CD4-positive, alpha-beta memory T cell (primary cell): ENCODE measurements around the gene GNAI3. TPM values are rescaled to one million over a fixed set of nuclear protein-coding genes. Genes with fewer than 3 reads are reported as not detected.

Experiments
- CTCF ChIA-PET: fragments of 350-600 bp; sonication (Branson Sonifier 250); formaldehyde crosslinking; loops from one replicate; lab custom pipeline; 2021; ENCODE audit warnings: inconsistent platforms; ENCODE audit not compliant: partially characterized antibody; lab: Charles Lee
- POLR2A ChIA-PET: fragments of 350-600 bp; sonication (Branson Sonifier 250); formaldehyde crosslinking; loops from one replicate; lab custom pipeline; 2021; ENCODE audit not compliant: partially characterized antibody; lab: Charles Lee
- DNase-seq, 5 donors: peaks; one replicate each; pipeline versions ENCODE4 v3.0.0 to v3.0.0-alpha.2; 2020 to 2022; ENCODE audit warnings: mixed read lengths in 1 of 5
- H3K27ac ChIP-seq: one replicate; pipeline ENCODE4 v1.7.0; 2013; ENCODE audit warnings: low read depth, low read length
- H3K27me3 ChIP-seq: 2 replicates; pipeline ENCODE4 v1.7.0; 2013; ENCODE audit warnings: mild to moderate bottlenecking, low read length, moderate library complexity; ENCODE audit not compliant: insufficient read depth
- H3K36me3 ChIP-seq: 2 replicates; pipeline ENCODE4 v1.7.0; 2013; ENCODE audit warnings: mild to moderate bottlenecking, low read length, moderate library complexity; ENCODE audit not compliant: insufficient read depth
- H3K4me1 ChIP-seq: 2 replicates; pipeline ENCODE4 v1.7.0; 2013; ENCODE audit warnings: mild to moderate bottlenecking, low read length, moderate library complexity; ENCODE audit not compliant: insufficient read depth
- H3K4me3 ChIP-seq, 2 donors: one replicate each; pipeline ENCODE4 v1.7.0; 2013; ENCODE audit warnings: low read length in 2 of 2, mild to moderate bottlenecking in 1 of 2
- H3K9me3 ChIP-seq, 2 donors: one replicate each; pipeline ENCODE4 v1.7.0; 2013; ENCODE audit warnings: low read length in 2 of 2, control low read depth in 1 of 2; ENCODE audit not compliant: control insufficient read depth in 1 of 2
- H3K27ac Mint-ChIP-seq, 7 donors: one replicate each; pipeline ENCODE4 v1.8.0; 2020 to 2021; ENCODE audit warnings: mixed read lengths in 7 of 7, mild to moderate bottlenecking in 6 of 7, inconsistent platforms in 3 of 7, moderate library complexity in 3 of 7
- H3K27me3 Mint-ChIP-seq, 2 donors: one replicate each; pipeline ENCODE4 v1.8.0; 2020 to 2021; ENCODE audit warnings: mixed read lengths in 2 of 2
- H3K36me3 Mint-ChIP-seq, 2 donors: one replicate each; pipeline ENCODE4 v1.8.0; 2020 to 2021; ENCODE audit warnings: mixed read lengths in 2 of 2, inconsistent platforms in 1 of 2, mild to moderate bottlenecking in 1 of 2
- H3K4me1 Mint-ChIP-seq, 4 donors: one replicate each; pipeline ENCODE4 v1.8.0; 2020 to 2021; ENCODE audit warnings: mixed read lengths in 4 of 4, mild to moderate bottlenecking in 1 of 4
- H3K4me3 Mint-ChIP-seq, 8 donors: one replicate each; pipeline ENCODE4 v1.8.0; 2020 to 2021; ENCODE audit warnings: mixed read lengths in 8 of 8, mild to moderate bottlenecking in 7 of 8, moderate library complexity in 6 of 8, inconsistent platforms in 3 of 8
- H3K9me3 Mint-ChIP-seq, 8 donors: one replicate each; pipeline ENCODE4 v1.8.0; 2020 to 2021; ENCODE audit warnings: mixed read lengths in 8 of 8, mild to moderate bottlenecking in 5 of 8, inconsistent platforms in 3 of 8, moderate library complexity in 1 of 8
- intact Hi-C: fragments of 100-400 bp; cut with micrococcal nuclease; formaldehyde crosslinking; loops from one replicate; pipeline ENCODE4 v1.15.1; 2023
- polyA plus RNA-seq, 2 donors: library from polyadenylated mRNA; unstranded; fragments of 300-500 nt; fragmentation: Illumina TruSeq; gene quantifications; one replicate each; pipeline ENCODE4 v1.2.3, GENCODE V29; 2021
- total RNA-seq, 2 experiments: library from RNA; stranded (reverse); gene quantifications; one replicate each; pipeline ENCODE4 v1.2.3, GENCODE V29; 2021

The GNAI3 gene
- total and polyA plus RNA-seq, 4 experiments from 2014 or later: 7.7 to 11.6 (median 8.9) TPM

DNA sequence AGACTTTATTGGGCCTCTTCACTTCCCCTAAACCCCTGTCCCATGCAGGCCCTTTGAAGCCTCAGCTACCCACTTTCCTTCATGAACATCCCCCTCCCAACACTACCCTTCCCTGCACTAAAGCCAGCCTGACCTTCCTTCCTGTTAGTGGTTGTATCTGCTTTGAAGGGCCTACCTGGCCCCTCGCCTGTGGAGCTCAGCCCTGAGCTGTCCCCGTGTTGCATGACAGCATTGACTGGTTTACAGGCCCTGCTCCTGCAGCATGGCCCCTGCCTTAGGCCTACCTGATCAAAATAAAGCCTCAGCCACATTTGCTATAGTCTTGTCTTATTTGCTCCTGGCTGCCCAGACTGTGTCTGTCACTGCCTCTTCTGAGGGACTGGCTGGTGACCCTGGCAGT, 113.0 kb downstream of the GNAI3 start:
- no peaks in the 10 kb centered on the region for H3K36me3 ChIP-seq
- peaks cover 0 to 5% of the 10 kb centered on the region in 2 donors for H3K36me3 Mint-ChIP-seq
- DNase-seq: peak in 1 of 5 donors; percentile 23
- no peaks in the 10 kb centered on the region for H3K9me3 Mint-ChIP-seq
- intact Hi-C loops: no loop called here
- H3K4me1 Mint-ChIP-seq: peaks cover 0 to 9% (median 3%) of the 10 kb centered on the region in 4 donors
- H3K4me1 ChIP-seq: peaks cover 5% of the 10 kb centered on the region
- H3K4me3 ChIP-seq: no peak overlapping the region
- H3K27me3 Mint-ChIP-seq: no peaks in the 10 kb centered on the region
- peak overlapping the region in 1 of 7 donors; percentile 26 for H3K27ac Mint-ChIP-seq
- H3K9me3 ChIP-seq: no peaks in the 10 kb centered on the region
- H3K27ac ChIP-seq: no peak overlapping the region
- no peaks in the 10 kb centered on the region for H3K27me3 ChIP-seq
- ChIA-PET POLR2A (no interaction called here), CTCF (interaction anchor here (1.2 to 1.9 kb wide), 5 partner anchors 9 to 112 kb away, joined by 4 to 7 read pairs (median 5); partner anchors contain the start of gene GNAI3)
- H3K4me3 Mint-ChIP-seq: no peak overlapping the region

DNA sequence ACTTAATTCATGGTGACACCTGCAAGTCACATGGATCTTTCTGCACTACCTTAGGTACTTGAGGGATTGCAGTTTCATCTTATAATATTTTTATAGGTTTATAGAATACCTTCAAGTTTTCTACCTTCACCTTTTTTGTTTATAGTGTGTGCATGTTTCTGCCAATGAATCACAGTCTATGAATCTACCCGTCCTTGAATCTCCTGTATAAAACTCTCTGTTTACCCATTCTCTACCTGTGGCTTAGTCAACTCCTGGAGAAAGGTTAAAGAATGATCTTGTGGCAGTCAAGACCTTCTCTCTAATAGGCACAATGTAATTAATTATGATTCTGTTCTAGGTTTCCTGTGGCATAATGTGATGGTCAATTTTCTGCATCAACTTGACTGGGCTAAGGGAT, 116.3 kb downstream of the GNAI3 start:
- Mint-ChIP-seq H3K27ac (no peak overlapping the region), H3K4me1 (peaks cover 6 to 16% (median 12%) of the 10 kb centered on the region in 4 donors), H3K27me3 (no peaks in the 10 kb centered on the region), H3K4me3 (no peak overlapping the region), H3K36me3 (peaks cover 0 to 5% of the 10 kb centered on the region in 2 donors), H3K9me3 (peaks cover 0 to 2% (median 0%) of the 10 kb centered on the region in 8 donors)
- H3K9me3 ChIP-seq: no peaks in the 10 kb centered on the region
- H3K4me1 ChIP-seq: peaks cover 6% of the 10 kb centered on the region
- no peaks in the 10 kb centered on the region for H3K36me3 ChIP-seq
- POLR2A ChIA-PET: no interaction called here
- CTCF ChIA-PET: interaction anchor here (0.8 to 0.9 kb wide), 2 partner anchors 24 to 25 kb away, joined by 3 read pairs; no protein-coding TSS in a partner anchor
- DNase-seq: no peak
- intact Hi-C loops: no loop called here
- H3K27me3 ChIP-seq: no peaks in the 10 kb centered on the region
- H3K4me3 ChIP-seq: no peak overlapping the region
- no peak overlapping the region for H3K27ac ChIP-seq

- POLR2A ChIA-PET: interaction anchor here (1.4 kb wide), 2 partner anchors 9 to 15 kb away, joined by 3 read pairs; no protein-coding TSS in a partner anchor
- CTCF ChIA-PET: interaction anchor here (0.6 to 4.0 kb wide), 4 partner anchors 12 to 362 kb away, joined by 3 to 17 read pairs (median 4); no protein-coding TSS in a partner anchor
- Mint-ChIP-seq H3K27me3 (no peaks in the 10 kb centered on the region), H3K9me3 (peaks cover 0 to 2% (median 0%) of the 10 kb centered on the region in 8 donors), H3K27ac (peak within 1 kb of the TSS in 5 of 7 donors; percentile 4 to 74 (median 41)), H3K36me3 (no peaks in the 10 kb centered on the region), H3K4me1 (peaks cover 8 to 21% (median 15%) of the 10 kb centered on the region in 4 donors), H3K4me3 (peak within 1 kb of the TSS; percentile 70 to 88 (median 80))
- DNase-seq: peak; percentile 64 to 79 (median 67)
- Histone ChIP-seq H3K4me1 (peaks cover 6% of the 10 kb centered on the region), H3K27me3 (no peaks in the 10 kb centered on the region), H3K9me3 (no peaks in the 10 kb centered on the region), H3K4me3 (peak within 1 kb of the TSS in 1 of 2 donors; percentile 30), H3K27ac (no peak within 1 kb of the TSS), H3K36me3 (no peaks in the 10 kb centered on the region)
- intact Hi-C loops: no loop called here
Measured at GRCh38 chr1:109667452-109668122, 119.2 kb downstream of the GNAI3 start, which contains the start of gene GSTM2. TSS of gene GSTM2 (plus strand) at chr1:109668057. CDS start at chr1:109668116, 59 bp downstream.

Other genes with a start within 250 kb of the GNAI3 start
- gene MYBPHL, start 241.6 kb upstream of the GNAI3 start, total RNA-seq: not detected
- gene MYBPHL, start 241.6 kb upstream of the GNAI3 start, polyA plus RNA-seq: not detected
- under 1 TPM; 0.69 to 0.93 TPM for gene SORT1, start 150.7 kb upstream of the GNAI3 start, total RNA-seq
- not detected for gene SORT1, start 150.7 kb upstream of the GNAI3 start, polyA plus RNA-seq
- 10 to 100 TPM; 87.7 to 90.2 TPM for gene PSMA5, start 122.2 kb upstream of the GNAI3 start, total RNA-seq
- gene PSMA5, start 122.2 kb upstream of the GNAI3 start, polyA plus RNA-seq: 100 to 1,000 TPM in 1 of 2 donors, 10 to 100 TPM in 1; 96.7 to 122 TPM
- gene SYPL2, start 82.1 kb upstream of the GNAI3 start, total RNA-seq: not detected
- not detected for gene SYPL2, start 82.1 kb upstream of the GNAI3 start, polyA plus RNA-seq
- gene ATXN7L2, start 64.7 kb upstream of the GNAI3 start, total RNA-seq: 1 to 10 TPM; 7.4 to 9.0 TPM
- gene ATXN7L2, start 64.7 kb upstream of the GNAI3 start, polyA plus RNA-seq: 1 to 10 TPM; 1.9 to 6.9 TPM
- 10 to 100 TPM; 40.7 to 41.6 TPM for gene CYB561D1, start 54.5 kb upstream of the GNAI3 start, total RNA-seq
- 10 to 100 TPM; 13.6 to 17.1 TPM for gene CYB561D1, start 54.5 kb upstream of the GNAI3 start, polyA plus RNA-seq
- 10 to 100 TPM; 28.1 to 29.3 TPM for gene AMIGO1, start 38.9 kb upstream of the GNAI3 start, total RNA-seq
- 10 to 100 TPM in 1 of 2 donors, 1 to 10 TPM in 1; 6.4 to 19.8 TPM for gene AMIGO1, start 38.9 kb upstream of the GNAI3 start, polyA plus RNA-seq
- under 1 TPM in 1 of 2 experiments, not detected in 1; 0.53 TPM for gene GPR61, start 8.7 kb upstream of the GNAI3 start, total RNA-seq
- gene GPR61, start 8.7 kb upstream of the GNAI3 start, polyA plus RNA-seq: under 1 TPM; 0.35 to 0.84 TPM
- gene GNAT2, start 71.0 kb downstream of the GNAI3 start, total RNA-seq: not detected
- gene GNAT2, start 71.0 kb downstream of the GNAI3 start, polyA plus RNA-seq: not detected
- 10 to 100 TPM; 87.0 to 96.1 TPM for gene AMPD2, start 71.2 kb downstream of the GNAI3 start, total RNA-seq
- 10 to 100 TPM; 43.8 to 56.2 TPM for gene AMPD2, start 71.2 kb downstream of the GNAI3 start, polyA plus RNA-seq
- gene GSTM4, start 107.5 kb downstream of the GNAI3 start, total RNA-seq: 10 to 100 TPM; 12.6 to 14.2 TPM
- gene GSTM4, start 107.5 kb downstream of the GNAI3 start, polyA plus RNA-seq: 10 to 100 TPM in 1 of 2 donors, 1 to 10 TPM in 1; 1.7 to 10.4 TPM
- gene GSTM2, start 119.4 kb downstream of the GNAI3 start, total RNA-seq: 10 to 100 TPM; 30.9 to 31.4 TPM
- 10 to 100 TPM; 11.8 to 14.0 TPM for gene GSTM2, start 119.4 kb downstream of the GNAI3 start, polyA plus RNA-seq
- gene GSTM1, start 139.2 kb downstream of the GNAI3 start, total RNA-seq: not detected
- under 1 TPM in 1 of 2 donors, not detected in 1; 0.49 TPM for gene GSTM1, start 139.2 kb downstream of the GNAI3 start, polyA plus RNA-seq
- not detected for gene GSTM5, start 163.6 kb downstream of the GNAI3 start, total RNA-seq
- gene GSTM5, start 163.6 kb downstream of the GNAI3 start, polyA plus RNA-seq: not detected
- 1 to 10 TPM; 1.2 TPM for gene GSTM3, start 192.4 kb downstream of the GNAI3 start, total RNA-seq
- 10 to 100 TPM; 25.7 to 44.3 TPM for gene GSTM3, start 192.4 kb downstream of the GNAI3 start, polyA plus RNA-seq
- not detected for gene EPS8L3, start 215.3 kb downstream of the GNAI3 start, total RNA-seq
- not detected for gene EPS8L3, start 215.3 kb downstream of the GNAI3 start, polyA plus RNA-seq